ENCODE data around the gene DUS3L. TPM values are rescaled to one million over a fixed set of nuclear protein-coding genes. Genes with fewer than 3 reads are reported as not detected.

DUS3L gene
- total RNA-seq, 1 experiment from 2014 or later, result 67.0 TPM

GRCh38 chr19:5837761-5838352 is 46.9 kb upstream of the DUS3L start:
- Mint-ChIP-seq H3K27me3 (ENCODE audit: low read depth) (peaks cover 33% of the 10 kb centered on the region), H3K9me3 (no peaks in the 10 kb centered on the region; a peak in 1 of 5 replicates), H3K27ac (peak overlapping the region in 1 of 3 experiments; percentile 21; a peak in 1 of 7 replicates), H3K4me3 (no peak overlapping the region), H3K36me3 (ENCODE audit: insufficient read depth in 1 of 3, low read depth in 3 of 3) (no peaks in the 10 kb centered on the region), H3K4me1 (no peaks in the 10 kb centered on the region)
- TF ChIP-seq, protein P1, sequence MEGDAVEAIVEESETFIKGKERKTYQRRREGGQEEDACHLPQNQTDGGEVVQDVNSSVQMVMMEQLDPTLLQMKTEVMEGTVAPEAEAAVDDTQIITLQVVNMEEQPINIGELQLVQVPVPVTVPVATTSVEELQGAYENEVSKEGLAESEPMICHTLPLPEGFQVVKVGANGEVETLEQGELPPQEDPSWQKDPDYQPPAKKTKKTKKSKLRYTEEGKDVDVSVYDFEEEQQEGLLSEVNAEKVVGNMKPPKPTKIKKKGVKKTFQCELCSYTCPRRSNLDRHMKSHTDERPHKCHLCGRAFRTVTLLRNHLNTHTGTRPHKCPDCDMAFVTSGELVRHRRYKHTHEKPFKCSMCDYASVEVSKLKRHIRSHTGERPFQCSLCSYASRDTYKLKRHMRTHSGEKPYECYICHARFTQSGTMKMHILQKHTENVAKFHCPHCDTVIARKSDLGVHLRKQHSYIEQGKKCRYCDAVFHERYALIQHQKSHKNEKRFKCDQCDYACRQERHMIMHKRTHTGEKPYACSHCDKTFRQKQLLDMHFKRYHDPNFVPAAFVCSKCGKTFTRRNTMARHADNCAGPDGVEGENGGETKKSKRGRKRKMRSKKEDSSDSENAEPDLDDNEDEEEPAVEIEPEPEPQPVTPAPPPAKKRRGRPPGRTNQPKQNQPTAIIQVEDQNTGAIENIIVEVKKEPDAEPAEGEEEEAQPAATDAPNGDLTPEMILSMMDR (conservative IDR thresholded peaks at IDR 0.05), result no peak
- H4K5ac ChIP-seq (ENCODE audit: insufficient read length, low read depth, low read length), result no peak overlapping the region
- H4K91ac ChIP-seq (ENCODE audit: insufficient read length, low read depth, low read length), result no peak overlapping the region
- H3K79me1 ChIP-seq (ENCODE audit: insufficient read depth, low read depth, low read length, poor library complexity, severe bottlenecking), result no peaks in the 10 kb centered on the region
- H3K79me2 ChIP-seq (ENCODE audit: insufficient read depth, low read length), result no peaks in the 10 kb centered on the region
- H3K14ac ChIP-seq (ENCODE audit: insufficient read depth, low read length), result no peak overlapping the region
- H3K27me3 ChIP-seq (ENCODE audit: insufficient read depth, low read length), result no peaks in the 10 kb centered on the region
- no peaks in the 10 kb centered on the region for H3K4me1 ChIP-seq (ENCODE audit: insufficient read depth, low read length)
- no CpG with 5 or more reads among the region's 15 CpGs for WGBS (ENCODE audit: extremely low coverage, insufficient read length, low lambda C conversion rate)
- H2BK120ac ChIP-seq (ENCODE audit: low read depth, low read length, poor library complexity, severe bottlenecking), result no peak overlapping the region
- H3K9ac ChIP-seq (ENCODE audit: extremely low read depth, insufficient read length, low read length), result no peak overlapping the region
- no peak overlapping the region for H2AK5ac ChIP-seq (ENCODE audit: insufficient read length, low read length)
- no peak overlapping the region for H2BK5ac ChIP-seq (ENCODE audit: insufficient read length, low read length)
- no peak overlapping the region for H2BK15ac ChIP-seq (ENCODE audit: low read depth, low read length)
- no peak overlapping the region for H3K4me2 ChIP-seq (ENCODE audit: insufficient read depth, insufficient read length, low read length)
- H4K8ac ChIP-seq (replicated peaks; ENCODE audit: insufficient read length, low read depth, low read length), result no peak overlapping the region
- H3K18ac ChIP-seq (ENCODE audit: insufficient read length, low read depth, low read length), result no peak overlapping the region
- no peak overlapping the region for H3K23ac ChIP-seq (ENCODE audit: insufficient read length, low read depth, low read length)
- no peak overlapping the region for H2BK20ac ChIP-seq (ENCODE audit: low read depth, low read length, poor library complexity, severe bottlenecking)
- no peaks in the 10 kb centered on the region for H3K9me3 ChIP-seq (ENCODE audit: control insufficient read depth, low read depth, low read length)
- H3K56ac ChIP-seq (ENCODE audit: insufficient read length, low read depth, low read length), result no peak overlapping the region
- H3K4ac ChIP-seq (ENCODE audit: low read depth, low read length), result no peak overlapping the region
- no peak overlapping the region for H2BK12ac ChIP-seq (ENCODE audit: insufficient read length, low read depth, low read length)
- H2AFZ ChIP-seq (ENCODE audit: low read length), result no peak overlapping the region
- H3K23me2 ChIP-seq (ENCODE audit: insufficient read length, low read depth, low read length, poor library complexity, severe bottlenecking), result no peaks in the 10 kb centered on the region
- DNase-seq, result no peak
- H3K27ac ChIP-seq (ENCODE audit: insufficient read length, low read depth, low read length), result no peak overlapping the region
- H4K20me1 ChIP-seq (ENCODE audit: control insufficient read depth, insufficient read depth, insufficient read length), result no peaks in the 10 kb centered on the region
- H3T11ph ChIP-seq (ENCODE audit: low read length), result no peak overlapping the region
